Fibroblast of lung (primary cell): Measurements from ENCODE around the gene IL1RAP. TPM values are rescaled to one million over a fixed set of nuclear protein-coding genes. Genes with fewer than 3 reads are reported as not detected.
A peak's percentile ranks its signal among the peaks of the same experiment; 100 is the strongest.

Experiments
- DNase-seq, 2 donors: peaks; one replicate each; pipeline versions ENCODE4 v3.0.0 to v3.0.0-alpha.2; 2010; ENCODE audit warnings: low read depth in 2 of 2
- H2AFZ ChIP-seq: 2 replicates; pipeline ENCODE4 v1.5.1; 2012; ENCODE audit warnings: low read length, control low read depth, inconsistent platforms
- H3K27ac ChIP-seq: 2 replicates; pipeline ENCODE4 v1.5.1; 2011; ENCODE audit warnings: low read length, control low read depth; ENCODE audit not compliant: insufficient read depth
- H3K27me3 ChIP-seq: 2 replicates; pipeline ENCODE4 v1.5.1; 2011; ENCODE audit warnings: mild to moderate bottlenecking, low read length; ENCODE audit not compliant: control insufficient read depth, insufficient read depth
- H3K36me3 ChIP-seq: 2 replicates; pipeline ENCODE4 v1.5.1; 2011; ENCODE audit warnings: low read length; ENCODE audit not compliant: control insufficient read depth, insufficient read depth
- H3K4me1 ChIP-seq: 2 replicates; pipeline ENCODE4 v1.5.1; 2011; ENCODE audit warnings: low read length; ENCODE audit not compliant: control insufficient read depth, insufficient read depth; ENCODE audit errors: extremely low read depth
- H3K4me2 ChIP-seq: 2 replicates; pipeline ENCODE4 v1.5.1; 2011; ENCODE audit warnings: low read length, control low read depth; ENCODE audit not compliant: insufficient read depth; ENCODE audit errors: extremely low read depth
- H3K4me3 ChIP-seq, 4 experiments: fragments of 200-600 bp in 1 of 4; sonication (generic) in 1 of 4; replicated peaks in 1 of 4; 2 replicates each; pipeline ENCODE4 v1.5.1; 2011 to 2016; ENCODE audit warnings: low read length in 4 of 4, low read depth in 3 of 4, mild to moderate bottlenecking in 3 of 4, control low read depth in 2 of 4, inconsistent platforms in 1 of 4, mixed read lengths in 1 of 4; ENCODE audit not compliant: insufficient read depth in 1 of 4; ENCODE audit errors: control extremely low read depth in 1 of 4
- H3K79me2 ChIP-seq: 2 replicates; pipeline ENCODE4 v1.5.1; 2012; ENCODE audit warnings: mild to moderate bottlenecking, low read length, inconsistent platforms; ENCODE audit not compliant: control insufficient read depth, insufficient read depth
- H3K9ac ChIP-seq: 2 replicates; pipeline ENCODE4 v1.5.1; 2011; ENCODE audit warnings: mild to moderate bottlenecking, low read length, control low read depth; ENCODE audit not compliant: insufficient read depth
- H3K9me3 ChIP-seq: 2 replicates; pipeline ENCODE4 v1.5.1; 2012; ENCODE audit warnings: low read depth, low read length; ENCODE audit not compliant: control insufficient read depth, insufficient read depth
- H4K20me1 ChIP-seq: 2 replicates; pipeline ENCODE4 v1.5.1; 2011; ENCODE audit warnings: low read length; ENCODE audit not compliant: control insufficient read depth, insufficient read depth; ENCODE audit errors: extremely low read depth
- CTCF ChIP-seq, 2 donors: IDR thresholded peaks in 1 of 2; conservative IDR thresholded peaks in 1 of 2; 1 replicate in 1 of 2; 2 replicates in 1 of 2; pipeline ENCODE4 v1.5.1; 2011 to 2012; ENCODE audit warnings: low read length in 2 of 2, control low read depth in 1 of 2, inconsistent platforms in 1 of 2, low read depth in 1 of 2, mild to moderate bottlenecking in 1 of 2
- EZH2 ChIP-seq: IDR thresholded peaks from 2 replicates; pipeline ENCODE4 v1.5.1; 2012; ENCODE audit warnings: low read length, control low read depth, mild to moderate bottlenecking; ENCODE audit errors: missing control alignments
- polyA plus RNA-seq, 2 donors: library from polyadenylated mRNA; depleted of rRNA in 1 of 2; stranded (reverse) in 1 of 2; unstranded in 1 of 2; fragments of >200 nt; gene quantifications; 2 replicates each; pipeline ENCODE4 v1.2.1, GENCODE V29; 2011 to 2012; ENCODE audit warnings: missing spikeins in 1 of 2
- total RNA-seq: library from RNA; depleted of rRNA; stranded (reverse); fragments of >200 nt; gene quantifications from 2 replicates; pipeline ENCODE4 v1.2.1, GENCODE V29; 2014

IL1RAP gene
- total and polyA plus RNA-seq, 2 donors (not counting 1 experiment from before 2014, with no cell fraction given), result 10.2 to 12.6 TPM

DNA sequence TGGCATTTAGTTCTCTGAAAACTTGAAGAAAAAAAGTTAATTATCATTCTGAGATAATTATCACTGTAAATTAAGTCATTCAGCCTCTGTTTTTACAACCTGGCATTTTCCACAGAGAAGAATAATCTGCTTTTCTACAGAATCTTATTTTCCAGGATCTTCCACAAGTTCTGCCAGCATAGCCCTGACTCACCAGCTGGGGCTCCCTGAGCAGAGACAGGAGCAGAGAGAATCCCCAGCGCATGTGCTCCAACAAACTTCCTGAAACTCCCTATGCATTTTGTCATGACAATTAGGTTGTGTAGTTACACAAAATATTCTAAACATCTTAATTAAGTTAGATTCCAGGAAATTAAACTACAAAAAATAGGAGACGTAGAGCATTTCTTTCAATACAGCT lies 32.1 kb upstream of the IL1RAP start:
- no peaks in the 10 kb centered on the region for H4K20me1 ChIP-seq
- no peak overlapping the region for H3K9ac ChIP-seq
- H2AFZ ChIP-seq, result no peak overlapping the region
- H3K9me3 ChIP-seq, result no peaks in the 10 kb centered on the region
- H3K27ac ChIP-seq, result no peak overlapping the region
- no peaks in the 10 kb centered on the region for H3K79me2 ChIP-seq
- H3K4me1 ChIP-seq, result no peaks in the 10 kb centered on the region
- no peak overlapping the region for H3K4me2 ChIP-seq
- TF ChIP-seq CTCF (conservative IDR thresholded peaks at IDR 0.05 in 1 of 2, IDR thresholded peaks at IDR 0.05 in 1 of 2; ENCODE audit: low read depth in 1 of 2, low read length in 2 of 2) (no peak), EZH2 (no peak)
- no peaks in the 10 kb centered on the region for H3K36me3 ChIP-seq
- DNase-seq, result peak in 1 of 2 donors; percentile 6
- H3K27me3 ChIP-seq, result no peaks in the 10 kb centered on the region
- H3K4me3 ChIP-seq, result no peak overlapping the region

GRCh38 chr3:190485830-190486532 lies 27.9 kb upstream of the IL1RAP start:
- no peak overlapping the region for H3K4me2 ChIP-seq

DNA sequence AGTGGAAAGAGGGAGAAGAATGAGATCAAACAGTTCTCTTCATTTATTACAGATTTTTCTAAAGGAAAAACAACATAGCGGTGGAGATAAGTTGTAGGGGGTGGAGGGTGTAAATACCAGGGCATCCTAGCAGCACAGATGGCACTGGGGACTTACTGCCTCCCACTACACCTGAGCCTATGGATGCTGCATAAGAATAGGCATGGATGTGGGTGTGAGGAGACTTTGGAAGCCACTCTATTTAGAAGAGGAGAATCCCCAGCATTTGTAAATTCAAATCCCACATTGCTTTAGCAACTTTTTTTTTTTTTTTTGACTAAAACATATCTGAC lies 27.4 kb upstream of the IL1RAP start:
- no peak for TF ChIP-seq EZH2
- no peak for TF ChIP-seq CTCF (conservative IDR thresholded peaks at IDR 0.05 in 1 of 2, IDR thresholded peaks at IDR 0.05 in 1 of 2; ENCODE audit: low read depth in 1 of 2, low read length in 2 of 2)
- DNase-seq, result no peak
- H2AFZ ChIP-seq, result no peak overlapping the region
- no peaks in the 10 kb centered on the region for H3K27me3 ChIP-seq
- H3K4me2 ChIP-seq, result no peak overlapping the region
- no peaks in the 10 kb centered on the region for H3K79me2 ChIP-seq
- H3K27ac ChIP-seq, result no peak overlapping the region
- H3K4me3 ChIP-seq, result no peak overlapping the region
- no peaks in the 10 kb centered on the region for H3K36me3 ChIP-seq
- no peaks in the 10 kb centered on the region for H4K20me1 ChIP-seq
- H3K9ac ChIP-seq, result no peak overlapping the region
- H3K9me3 ChIP-seq, result no peaks in the 10 kb centered on the region
- no peaks in the 10 kb centered on the region for H3K4me1 ChIP-seq

More at GRCh38 chr3:190485830-190486532, 27.9 kb upstream of the IL1RAP start:
- H3K27me3 ChIP-seq, result no peaks in the 10 kb centered on the region
- H3K9ac ChIP-seq, result no peak overlapping the region
- H3K27ac ChIP-seq, result no peak overlapping the region
- no peaks in the 10 kb centered on the region for H4K20me1 ChIP-seq
- no peaks in the 10 kb centered on the region for H3K9me3 ChIP-seq
- H2AFZ ChIP-seq, result no peak overlapping the region
- no peaks in the 10 kb centered on the region for H3K36me3 ChIP-seq
- no peak overlapping the region for H3K4me3 ChIP-seq
- DNase-seq, result peak; percentile 14 to 69
- H3K79me2 ChIP-seq, result no peaks in the 10 kb centered on the region
- TF ChIP-seq EZH2 (no peak), CTCF (conservative IDR thresholded peaks at IDR 0.05 in 1 of 2, IDR thresholded peaks at IDR 0.05 in 1 of 2; ENCODE audit: low read depth in 1 of 2, low read length in 2 of 2) (no peak)
- H3K4me1 ChIP-seq, result no peaks in the 10 kb centered on the region
